Hematopoietic multipotent progenitor cell treated with erythropoietin and hydrocortisone succinate and interleukin-3 and kit ligand, for 4 days (in vitro differentiated cells): Measurements from ENCODE around the gene SH3PXD2A.

Source experiments
- DNase-seq: peaks from one replicate; pipeline ENCODE4 v3.0.0-alpha.2; 2015

The SH3PXD2A gene

DNA sequence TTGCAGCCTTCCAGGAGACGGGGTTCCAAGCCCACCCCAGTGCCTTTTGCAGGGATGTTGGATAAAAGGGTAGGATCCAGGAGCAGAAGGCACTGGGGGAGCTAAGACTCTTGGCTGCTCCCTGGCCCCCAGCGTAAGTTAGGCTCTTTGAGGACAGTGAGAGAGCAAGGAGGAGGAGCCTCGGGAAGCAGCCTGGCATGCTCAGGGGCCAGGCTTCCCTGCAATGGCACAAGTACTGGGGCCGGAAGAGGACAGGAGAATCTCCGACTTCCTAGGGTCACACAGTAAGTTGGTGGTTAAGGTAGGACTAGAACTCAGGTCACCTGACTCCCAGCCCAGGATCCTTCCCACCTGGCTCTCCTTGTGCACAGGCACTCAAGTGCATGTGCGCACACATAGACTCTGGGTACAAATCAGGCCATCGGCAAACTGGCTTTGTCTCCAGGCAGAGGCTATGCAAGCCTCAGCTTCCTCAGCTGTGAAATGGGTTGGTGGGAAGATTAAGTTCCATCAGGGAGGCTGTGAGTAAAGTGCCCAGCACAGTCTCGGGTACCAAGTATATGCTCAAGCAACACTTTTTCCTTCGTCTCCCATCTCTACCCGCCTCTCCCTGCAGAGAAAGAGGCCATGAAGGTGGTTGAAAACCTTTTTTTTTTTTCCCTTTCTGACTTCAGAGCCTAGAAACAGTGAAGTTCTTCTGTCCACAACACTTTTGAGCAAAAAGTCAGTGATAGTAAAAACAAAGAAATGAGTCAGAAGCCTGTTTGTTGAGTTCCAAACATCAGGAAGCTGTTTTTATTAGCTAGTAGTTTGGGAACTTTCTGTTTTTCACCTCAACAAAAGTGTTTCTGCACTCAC is 282.8 kb downstream of the SH3PXD2A start:
- DNase-seq, result no peak

DNA sequence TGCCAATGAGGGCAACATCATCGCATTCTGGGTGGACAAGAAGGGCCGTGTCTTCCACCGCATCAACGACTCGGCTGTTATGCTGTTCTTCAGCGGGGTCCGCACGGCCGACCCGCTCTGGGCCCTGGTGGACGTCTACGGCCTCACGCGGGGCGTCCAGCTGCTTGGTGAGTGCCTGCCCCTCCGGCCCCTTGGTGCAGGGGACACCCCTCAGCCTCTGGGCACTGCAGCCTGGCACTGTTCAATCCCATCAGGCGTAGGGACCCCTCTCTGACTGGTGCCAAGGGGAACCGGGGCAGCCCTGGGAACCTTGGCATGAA is 283.8 kb downstream of the SH3PXD2A start:
- DNase-seq, result no peak

GRCh38 chr10:103570844-103571655 is 284.3 kb downstream of the SH3PXD2A start:
- no peak for DNase-seq

DNA sequence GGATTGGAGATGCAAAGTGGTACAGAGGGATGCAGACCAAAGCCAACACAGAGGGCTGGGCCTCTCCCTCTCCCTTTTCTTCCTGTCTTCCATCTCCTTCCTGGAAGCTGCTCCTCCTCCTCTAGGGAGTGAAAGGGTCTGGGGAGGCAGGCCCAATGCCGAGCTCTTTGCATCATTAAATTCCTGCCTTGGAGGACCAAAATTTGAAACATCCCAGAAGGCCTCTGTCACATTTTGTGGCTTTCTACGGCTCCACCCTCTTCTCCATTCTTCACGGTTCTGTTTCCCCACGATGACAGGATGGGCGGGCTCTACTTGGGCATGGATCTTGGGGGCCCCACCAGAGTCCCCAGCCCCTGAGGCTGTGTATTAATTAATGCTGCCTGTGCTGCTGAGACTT is 285.5 kb downstream of the SH3PXD2A start:
- DNase-seq, result no peak

- no peak for DNase-seq
These were observed 286.9 kb downstream of the SH3PXD2A start for GRCh38 chr10:103568505-103568904.

- DNase-seq, result no peak
These were observed 288.8 kb downstream of the SH3PXD2A start for GRCh38 chr10:103566536-103566935.

DNA sequence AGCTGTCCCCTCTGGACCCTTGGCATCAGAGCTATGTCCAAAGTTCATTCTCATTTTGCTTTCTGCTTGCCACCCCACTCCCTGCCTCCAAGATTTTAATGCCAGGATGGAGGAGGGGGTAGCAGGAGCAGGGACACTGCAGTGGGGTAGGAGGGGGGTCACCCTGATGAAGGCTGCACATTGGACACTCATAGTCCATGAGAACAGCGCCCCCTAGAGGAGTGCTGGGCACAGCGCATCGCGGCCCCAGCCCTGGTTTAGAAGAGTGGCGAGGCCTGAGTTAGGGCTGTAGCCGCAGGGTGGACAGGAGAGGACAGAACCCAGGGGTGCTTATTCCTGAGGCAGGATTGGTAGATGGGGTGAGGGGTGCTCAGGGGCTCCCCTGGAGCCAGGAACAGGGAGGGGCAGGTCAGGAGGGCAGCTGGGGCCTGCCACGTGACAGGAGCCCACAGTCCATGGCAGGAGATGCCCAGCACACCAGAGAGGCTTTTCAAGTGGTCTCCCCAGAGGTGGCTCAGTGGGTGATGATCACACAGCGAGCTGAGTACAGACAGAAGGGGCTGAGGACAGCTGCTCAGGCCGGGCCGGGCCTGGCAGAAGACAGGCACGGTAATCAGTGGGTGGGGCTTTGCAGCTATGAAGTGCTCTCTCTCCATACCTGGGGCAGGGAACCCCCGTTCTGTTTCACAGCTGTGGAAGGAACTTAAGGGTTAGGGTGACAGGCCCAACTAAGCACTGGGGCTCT is 290.4 kb downstream of the SH3PXD2A start:
- peak; percentile 56 for DNase-seq

GRCh38 chr10:103564116-103564501 is 291.3 kb downstream of the SH3PXD2A start:
- DNase-seq, result no peak

GRCh38 chr10:103563231-103564115 is 291.9 kb downstream of the SH3PXD2A start:
- DNase-seq, result no peak

- no peak for DNase-seq
These were observed 293.0 kb downstream of the SH3PXD2A start for GRCh38 chr10:103562383-103562782.

GRCh38 chr10:103560886-103561285 is 294.5 kb downstream of the SH3PXD2A start:
- DNase-seq, result no peak

DNA sequence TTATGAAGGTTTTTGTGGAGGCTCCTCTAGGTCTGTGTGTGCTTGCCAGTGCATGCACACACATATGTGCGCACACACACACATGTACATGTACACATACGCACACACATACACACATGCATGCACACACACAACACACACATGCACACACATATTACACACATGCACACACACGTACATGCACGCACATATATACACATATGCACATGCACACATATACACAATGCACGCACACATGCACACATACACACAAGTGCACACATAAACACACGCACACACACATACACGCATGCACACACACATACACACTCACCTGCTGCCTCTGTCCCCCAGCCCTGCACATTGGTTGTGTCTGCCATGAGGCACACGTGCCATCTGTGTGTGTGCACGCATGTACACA is 295.6 kb downstream of the SH3PXD2A start:
- DNase-seq, result no peak

DNA sequence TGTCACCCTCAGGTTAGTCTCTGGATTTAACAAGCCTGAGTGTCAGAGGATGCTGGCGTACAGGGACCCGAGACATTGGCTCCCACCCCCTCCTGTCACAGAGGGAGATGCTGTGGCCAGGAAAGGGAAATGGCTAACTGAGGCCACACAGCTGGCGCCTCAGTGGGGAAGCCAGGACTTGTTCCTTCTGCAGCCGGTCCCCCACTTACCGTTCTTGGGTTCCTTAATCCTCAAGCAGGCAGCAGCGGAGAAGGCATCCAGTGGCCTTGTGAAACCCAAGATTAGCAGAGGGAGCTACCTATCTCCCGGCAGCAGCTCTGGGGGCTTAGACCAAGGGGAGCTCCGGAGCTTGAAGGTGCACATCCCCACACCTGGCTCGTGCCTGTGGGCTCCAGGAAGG is 296.5 kb downstream of the SH3PXD2A start:
- DNase-seq, result peak; percentile 33

GRCh38 chr10:103557455-103557854 is 297.9 kb downstream of the SH3PXD2A start:
- DNase-seq, result no peak

- no peak for DNase-seq
These were observed 298.9 kb downstream of the SH3PXD2A start for GRCh38 chr10:103556383-103557007.

GRCh38 chr10:103555712-103556111 is 299.7 kb downstream of the SH3PXD2A start:
- DNase-seq, result no peak

GRCh38 chr10:103555325-103555649 is 300.1 kb downstream of the SH3PXD2A start:
- DNase-seq, result no peak

- peak; percentile 82 for DNase-seq
These were observed 300.7 kb downstream of the SH3PXD2A start for GRCh38 chr10:103554488-103555324.

DNA sequence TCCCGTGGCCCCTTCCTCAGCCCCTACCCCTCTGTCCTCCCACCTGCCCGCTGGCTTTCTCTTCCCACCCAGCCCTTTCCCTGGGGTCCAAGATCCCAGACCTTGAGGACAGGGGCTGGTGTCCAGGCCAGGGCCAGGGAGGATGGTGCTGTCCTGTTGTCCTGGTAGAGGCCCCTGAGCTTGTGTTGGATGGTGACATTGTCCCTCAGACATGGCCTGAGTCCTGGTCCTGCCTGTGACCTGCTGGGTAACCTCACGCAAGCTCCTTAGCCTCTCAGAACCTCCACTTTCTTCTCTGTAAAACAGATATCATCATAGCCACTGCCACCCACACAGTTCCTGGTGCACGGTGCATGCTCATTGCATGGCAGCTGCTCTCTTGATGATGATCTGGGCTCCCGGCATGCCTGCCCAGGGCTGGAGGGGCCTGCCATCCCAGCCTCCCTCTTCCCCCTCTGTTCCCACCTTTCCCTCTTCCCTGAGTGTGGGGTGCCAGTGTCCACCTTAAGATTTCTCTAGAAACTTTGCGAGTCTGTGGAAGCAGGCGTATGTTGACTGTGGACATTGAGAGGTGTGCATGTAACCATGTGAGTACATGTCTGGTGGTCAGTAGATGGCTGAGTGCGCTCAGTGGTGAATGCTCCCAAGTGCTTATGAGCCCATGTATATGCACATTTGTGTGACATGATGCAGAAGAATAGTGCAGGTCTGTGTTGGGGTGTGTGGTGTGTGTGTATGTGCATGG is 301.5 kb downstream of the SH3PXD2A start:
- DNase-seq, result peak; percentile 41
